ENCODE data around the gene CDK19. TPM values are rescaled to one million over a fixed set of nuclear protein-coding genes. Genes with fewer than 3 reads are reported as not detected.
A peak's percentile ranks its signal among the peaks of the same experiment; 100 is the strongest.

The CDK19 gene
- total and polyA plus RNA-seq, 2 of the 13 experiments (the other 11 are each of a cell fraction or from before 2014, with no cell fraction given), result 13.4 to 27.0 TPM

- no peak for TF ChIP-seq MTERF4 (CRISPR knock-in tag; IDR thresholded peaks at IDR 0.05)
- no peak for TF ChIP-seq ZNF460 (CRISPR knock-in tag; IDR thresholded peaks at IDR 0.05; ENCODE audit: borderline replicate concordance)
- TF ChIP-seq FOXA1 (IDR thresholded peaks at IDR 0.05), result no peak
- no peak for TF ChIP-seq FOXA1 (CRISPR knock-in tag; IDR thresholded peaks at IDR 0.05)
- TF ChIP-seq SKI (IDR thresholded peaks at IDR 0.05; ENCODE audit: partially characterized antibody), result no peak
- TF ChIP-seq, protein P1, sequence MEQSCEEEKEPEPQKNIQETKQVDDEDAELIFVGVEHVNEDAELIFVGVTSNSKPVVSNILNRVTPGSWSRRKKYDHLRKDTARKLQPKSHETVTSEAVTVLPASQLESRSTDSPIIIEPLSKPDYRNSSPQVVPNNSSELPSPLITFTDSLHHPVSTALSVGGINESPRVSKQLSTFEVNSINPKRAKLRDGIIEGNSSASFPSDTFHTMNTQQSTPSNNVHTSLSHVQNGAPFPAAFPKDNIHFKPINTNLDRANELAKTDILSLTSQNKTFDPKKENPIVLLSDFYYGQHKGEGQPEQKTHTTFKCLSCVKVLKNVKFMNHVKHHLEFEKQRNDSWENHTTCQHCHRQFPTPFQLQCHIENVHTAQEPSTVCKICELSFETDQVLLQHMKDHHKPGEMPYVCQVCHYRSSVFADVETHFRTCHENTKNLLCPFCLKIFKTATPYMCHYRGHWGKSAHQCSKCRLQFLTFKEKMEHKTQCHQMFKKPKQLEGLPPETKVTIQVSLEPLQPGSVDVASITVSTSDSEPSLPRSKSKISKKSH (CRISPR knock-in tag; IDR thresholded peaks at IDR 0.05; ENCODE audit: borderline replicate concordance), result no peak
- TF ChIP-seq REPIN1 (CRISPR knock-in tag; IDR thresholded peaks at IDR 0.05; ENCODE audit: borderline replicate concordance, low read depth), result peak; percentile 61; the same call in 1 of the 2 replicates
- no peak for TF ChIP-seq FUBP1 (CRISPR knock-in tag; IDR thresholded peaks at IDR 0.05; ENCODE audit: borderline replicate concordance)
- TF ChIP-seq ZFP91 (CRISPR knock-in tag; IDR thresholded peaks at IDR 0.05; ENCODE audit: borderline replicate concordance), result no peak
- no peak for TF ChIP-seq ZSCAN31 (CRISPR knock-in tag; IDR thresholded peaks at IDR 0.05; ENCODE audit: low read depth)
- TF ChIP-seq ZNF589 (CRISPR knock-in tag; conservative IDR thresholded peaks at IDR 0.05), result no peak
- TF ChIP-seq RFX5 (IDR thresholded peaks at IDR 0.05; ENCODE audit: low read depth, low read length), result no peak
- TF ChIP-seq, protein P2, sequence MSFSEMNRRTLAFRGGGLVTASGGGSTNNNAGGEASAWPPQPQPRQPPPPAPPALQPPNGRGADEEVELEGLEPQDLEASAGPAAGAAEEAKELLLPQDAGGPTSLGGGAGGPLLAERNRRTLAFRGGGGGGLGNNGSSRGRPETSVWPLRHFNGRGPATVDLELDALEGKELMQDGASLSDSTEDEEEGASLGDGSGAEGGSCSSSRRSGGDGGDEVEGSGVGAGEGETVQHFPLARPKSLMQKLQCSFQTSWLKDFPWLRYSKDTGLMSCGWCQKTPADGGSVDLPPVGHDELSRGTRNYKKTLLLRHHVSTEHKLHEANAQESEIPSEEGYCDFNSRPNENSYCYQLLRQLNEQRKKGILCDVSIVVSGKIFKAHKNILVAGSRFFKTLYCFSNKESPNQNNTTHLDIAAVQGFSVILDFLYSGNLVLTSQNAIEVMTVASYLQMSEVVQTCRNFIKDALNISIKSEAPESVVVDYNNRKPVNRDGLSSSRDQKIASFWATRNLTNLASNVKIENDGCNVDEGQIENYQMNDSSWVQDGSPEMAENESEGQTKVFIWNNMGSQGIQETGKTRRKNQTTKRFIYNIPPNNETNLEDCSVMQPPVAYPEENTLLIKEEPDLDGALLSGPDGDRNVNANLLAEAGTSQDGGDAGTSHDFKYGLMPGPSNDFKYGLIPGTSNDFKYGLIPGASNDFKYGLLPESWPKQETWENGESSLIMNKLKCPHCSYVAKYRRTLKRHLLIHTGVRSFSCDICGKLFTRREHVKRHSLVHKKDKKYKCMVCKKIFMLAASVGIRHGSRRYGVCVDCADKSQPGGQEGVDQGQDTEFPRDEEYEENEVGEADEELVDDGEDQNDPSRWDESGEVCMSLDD (CRISPR knock-in tag; IDR thresholded peaks at IDR 0.05; ENCODE audit: borderline replicate concordance), result no peak
- no peak; the same call in 1 of the 2 replicates for TF ChIP-seq ZNF709 (CRISPR knock-in tag; IDR thresholded peaks at IDR 0.05)
- no peak for TF ChIP-seq ZNF124 (CRISPR knock-in tag; IDR thresholded peaks at IDR 0.05)
- peak; percentile 55 for TF ChIP-seq ZNF331 (CRISPR knock-in tag; IDR thresholded peaks at IDR 0.05)
- TF ChIP-seq, protein P3, sequence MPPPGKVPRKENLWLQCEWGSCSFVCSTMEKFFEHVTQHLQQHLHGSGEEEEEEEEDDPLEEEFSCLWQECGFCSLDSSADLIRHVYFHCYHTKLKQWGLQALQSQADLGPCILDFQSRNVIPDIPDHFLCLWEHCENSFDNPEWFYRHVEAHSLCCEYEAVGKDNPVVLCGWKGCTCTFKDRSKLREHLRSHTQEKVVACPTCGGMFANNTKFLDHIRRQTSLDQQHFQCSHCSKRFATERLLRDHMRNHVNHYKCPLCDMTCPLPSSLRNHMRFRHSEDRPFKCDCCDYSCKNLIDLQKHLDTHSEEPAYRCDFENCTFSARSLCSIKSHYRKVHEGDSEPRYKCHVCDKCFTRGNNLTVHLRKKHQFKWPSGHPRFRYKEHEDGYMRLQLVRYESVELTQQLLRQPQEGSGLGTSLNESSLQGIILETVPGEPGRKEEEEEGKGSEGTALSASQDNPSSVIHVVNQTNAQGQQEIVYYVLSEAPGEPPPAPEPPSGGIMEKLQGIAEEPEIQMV (CRISPR knock-in tag; IDR thresholded peaks at IDR 0.05; ENCODE audit: low read depth), result no peak; the same call in 1 of the 2 replicates
Measured at GRCh38 chr6:110566346-110567125, 248.7 kb downstream of the CDK19 start (continued).

All from HepG2 (cell line).